NT2/D1 (cell line): Measurements from ENCODE around the gene MGAT4C.

ENCODE experiments used
- SUZ12 ChIP-seq: IDR thresholded peaks from 2 replicates; pipeline ENCODE4 v1.6.1; 2011; ENCODE audit not compliant: insufficient read length, insufficient read depth; ENCODE audit errors: extremely low read depth
- YY1 ChIP-seq: IDR thresholded peaks from 2 replicates; pipeline ENCODE4 v1.6.1; 2011; ENCODE audit not compliant: insufficient read length, insufficient read depth
- ZNF274 ChIP-seq: IDR thresholded peaks from 2 replicates; pipeline ENCODE4 v1.6.1; 2011; ENCODE audit warnings: mild to moderate bottlenecking, low read depth, low read length

GRCh38 chr12:86264451-86265328, 8.5 kb upstream of the MGAT4C start:
- TF ChIP-seq YY1, result no peak
- no peak for TF ChIP-seq ZNF274
- TF ChIP-seq SUZ12, result no peak
